CD14-positive monocyte (primary cell): ENCODE results near the gene REEP1. TPM values are rescaled to one million over a fixed set of nuclear protein-coding genes. Genes with fewer than 3 reads are reported as not detected.

Source experiments
- DNase-seq, 3 donors: peaks; one replicate each; pipeline ENCODE4 v3.0.0-alpha.2; 2011 to 2022
- H2AFZ ChIP-seq: 2 replicates; pipeline ENCODE4 v1.6.0; 2012; ENCODE audit warnings: mild to moderate bottlenecking, low read depth, low read length, inconsistent platforms; ENCODE audit not compliant: insufficient read depth, poor library complexity, severe bottlenecking
- H3K27ac ChIP-seq, 2 donors: 1 replicate in 1 of 2; 2 replicates in 1 of 2; pipeline ENCODE4 v1.5.1; 2012 to 2013; ENCODE audit warnings: low read length in 2 of 2, control low read depth in 1 of 2, inconsistent platforms in 1 of 2, low read depth in 1 of 2, mild to moderate bottlenecking in 1 of 2
- H3K27me3 ChIP-seq, 2 donors: one replicate each; pipeline versions ENCODE4 v1.6.0 to v1.6.1; 2011 to 2013; ENCODE audit warnings: low read length in 2 of 2; ENCODE audit not compliant: control insufficient read depth in 2 of 2, insufficient read depth in 2 of 2
- H3K36me3 ChIP-seq, 2 donors: replicated peaks in 1 of 2; 1 replicate in 1 of 2; 2 replicates in 1 of 2; pipeline versions ENCODE4 v1.5.1 to v1.6.1; 2012 to 2013; ENCODE audit warnings: low read length in 2 of 2, control low read depth in 1 of 2, inconsistent platforms in 1 of 2, mild to moderate bottlenecking in 1 of 2; ENCODE audit not compliant: insufficient read depth in 2 of 2, control insufficient read depth in 1 of 2
- H3K4me1 ChIP-seq, 2 donors: 1 replicate in 1 of 2; 2 replicates in 1 of 2; pipeline versions ENCODE4 v1.5.1 to v1.6.1; 2012 to 2013; ENCODE audit warnings: low read length in 2 of 2, control low read depth in 1 of 2, inconsistent platforms in 1 of 2, mild to moderate bottlenecking in 1 of 2, moderate library complexity in 1 of 2; ENCODE audit not compliant: insufficient read depth in 2 of 2, control insufficient read depth in 1 of 2
- H3K4me2 ChIP-seq: replicated peaks from 2 replicates; pipeline ENCODE3; 2012; ENCODE audit warnings: low read length, moderate library complexity, mild to moderate bottlenecking; ENCODE audit not compliant: poor library complexity, severe bottlenecking; ENCODE audit errors: extremely low read depth
- H3K4me3 ChIP-seq, 3 experiments: fragments of 200-600 bp in 1 of 3; sonication (generic) in 1 of 3; replicated peaks in 1 of 3; 1 replicate in 2 of 3; 2 replicates in 1 of 3; pipeline ENCODE4 v1.5.1; 2011 to 2013; ENCODE audit warnings: low read length in 3 of 3, mild to moderate bottlenecking in 3 of 3, control low read depth in 2 of 3, low read depth in 2 of 3, inconsistent platforms in 1 of 3, moderate library complexity in 1 of 3
- H3K79me2 ChIP-seq: 2 replicates; pipeline ENCODE4 v1.6.0; 2012; ENCODE audit warnings: mild to moderate bottlenecking, control low read depth, inconsistent platforms, low read length, moderate library complexity; ENCODE audit not compliant: insufficient read depth
- H3K9ac ChIP-seq: 2 replicates; pipeline ENCODE4 v1.6.0; 2017; ENCODE audit warnings: low read length, mild to moderate bottlenecking; ENCODE audit not compliant: insufficient read depth, poor library complexity, severe bottlenecking
- H3K9me3 ChIP-seq, 2 donors: replicated peaks in 1 of 2; 1 replicate in 1 of 2; 2 replicates in 1 of 2; pipeline versions ENCODE4 v1.5.1 to v1.6.1; 2012 to 2013; ENCODE audit warnings: low read length in 2 of 2, control low read depth in 1 of 2; ENCODE audit not compliant: control insufficient read depth in 1 of 2, insufficient read depth in 1 of 2
- H4K20me1 ChIP-seq: 2 replicates; pipeline ENCODE4 v1.6.0; 2012; ENCODE audit warnings: mild to moderate bottlenecking, low read length, control low read depth, moderate library complexity; ENCODE audit not compliant: insufficient read depth
- H3K27ac Mint-ChIP-seq, 7 donors: one replicate each; pipeline ENCODE4 v1.8.0; 2020; ENCODE audit warnings: mild to moderate bottlenecking in 7 of 7, mixed read lengths in 7 of 7, moderate library complexity in 6 of 7, inconsistent platforms in 2 of 7
- H3K27me3 Mint-ChIP-seq, 3 donors: one replicate each; pipeline ENCODE4 v1.8.0; 2021 to 2022; ENCODE audit warnings: low read depth in 3 of 3, mild to moderate bottlenecking in 3 of 3, mixed read lengths in 3 of 3, moderate library complexity in 3 of 3, inconsistent platforms in 1 of 3
- H3K36me3 Mint-ChIP-seq, 2 donors: one replicate each; pipeline ENCODE4 v1.8.0; 2020; ENCODE audit warnings: mixed read lengths in 2 of 2, inconsistent platforms in 1 of 2, mild to moderate bottlenecking in 1 of 2
- H3K4me1 Mint-ChIP-seq: one replicate; pipeline ENCODE4 v1.8.0; 2020; ENCODE audit warnings: mild to moderate bottlenecking, mixed read lengths
- H3K4me3 Mint-ChIP-seq, 2 donors: one replicate each; pipeline ENCODE4 v1.8.0; 2020; ENCODE audit warnings: mild to moderate bottlenecking in 2 of 2, mixed read lengths in 2 of 2, moderate library complexity in 1 of 2
- H3K9me3 Mint-ChIP-seq, 7 donors: one replicate each; pipeline ENCODE4 v1.8.0; 2020 to 2022; ENCODE audit warnings: mixed read lengths in 7 of 7, mild to moderate bottlenecking in 6 of 7, moderate library complexity in 6 of 7, inconsistent platforms in 2 of 7
- WGBS: methylation state at CpG from one replicate; pipeline ENCODE4 v1.1.5; 2013; ENCODE audit warnings: missing lambda C conversion rate; ENCODE audit not compliant: insufficient coverage; 5-methylcytosine and 5-hydroxymethylcytosine counted together
- intact Hi-C, 2 donors: fragments of 100-400 bp; cut with micrococcal nuclease; formaldehyde crosslinking; loops; one replicate each; pipeline versions ENCODE4 v1.15.0 to v1.15.1; 2023
- polyA plus RNA-seq, 3 donors: library from polyadenylated mRNA; depleted of rRNA in 1 of 3; unstranded in 2 of 3; stranded (reverse) in 1 of 3; fragments of 300-500 nt in 2 of 3; fragments of >200 nt in 1 of 3; fragmentation: Illumina TruSeq in 2 of 3; gene quantifications; 1 replicate in 2 of 3; 2 replicates in 1 of 3; pipeline ENCODE4 v1.2.3, GENCODE V29; 2012 to 2021
- TF ChIP-seq, protein P1 (sequence below): fragments of 200-600 bp; IDR thresholded peaks from one replicate; pipeline ENCODE4 v1.8.0; 2022; ENCODE audit warnings: antibody characterized with exemption, mild to moderate bottlenecking

Gene REEP1
- polyA plus RNA-seq, 3 donors = not detected

DNA sequence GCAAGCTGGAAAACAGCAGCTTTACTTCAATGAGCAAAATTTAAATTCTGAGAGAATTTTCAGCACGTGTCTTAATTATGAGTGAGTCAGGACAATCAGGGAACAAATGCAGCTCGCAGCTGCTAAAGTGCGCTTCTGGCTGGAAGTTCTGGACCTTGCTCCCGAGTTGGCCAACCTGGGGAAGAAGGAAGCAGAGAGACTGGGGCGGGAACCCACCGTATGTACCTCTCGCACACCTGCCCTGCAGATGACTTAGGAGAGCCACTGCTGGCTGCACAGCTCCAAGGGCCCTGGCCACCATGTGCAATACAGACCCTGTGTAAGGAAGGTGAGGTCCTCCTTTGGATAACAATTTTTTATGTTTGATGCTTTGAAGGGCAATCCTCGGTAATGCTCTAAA lies 42.4 kb downstream of the REEP1 start:
- no peak overlapping the region for H3K4me2 ChIP-seq
- no peaks in the 10 kb centered on the region for H3K4me1 ChIP-seq
- H3K27me3 ChIP-seq = no peaks in the 10 kb centered on the region
- no peak overlapping the region for H2AFZ ChIP-seq
- no peaks in the 10 kb centered on the region for H3K36me3 Mint-ChIP-seq
- peak overlapping the region in 1 of 7 donors; percentile 21 for H3K27ac Mint-ChIP-seq
- no peak overlapping the region for H3K4me3 Mint-ChIP-seq
- 92% methylated on average over 7 of the region's 8 CpGs for WGBS
- no peak overlapping the region for H3K27ac ChIP-seq
- intact Hi-C loops = loop anchor here in 1 of 2 donors (5.0 kb wide), 1 partner anchor 73 kb away; no protein-coding TSS in a partner anchor
- no peaks in the 10 kb centered on the region for H3K79me2 ChIP-seq
- H3K9me3 ChIP-seq = no peaks in the 10 kb centered on the region
- no peaks in the 10 kb centered on the region for H4K20me1 ChIP-seq
- H3K36me3 ChIP-seq = no peaks in the 10 kb centered on the region
- TF ChIP-seq, protein P1, sequence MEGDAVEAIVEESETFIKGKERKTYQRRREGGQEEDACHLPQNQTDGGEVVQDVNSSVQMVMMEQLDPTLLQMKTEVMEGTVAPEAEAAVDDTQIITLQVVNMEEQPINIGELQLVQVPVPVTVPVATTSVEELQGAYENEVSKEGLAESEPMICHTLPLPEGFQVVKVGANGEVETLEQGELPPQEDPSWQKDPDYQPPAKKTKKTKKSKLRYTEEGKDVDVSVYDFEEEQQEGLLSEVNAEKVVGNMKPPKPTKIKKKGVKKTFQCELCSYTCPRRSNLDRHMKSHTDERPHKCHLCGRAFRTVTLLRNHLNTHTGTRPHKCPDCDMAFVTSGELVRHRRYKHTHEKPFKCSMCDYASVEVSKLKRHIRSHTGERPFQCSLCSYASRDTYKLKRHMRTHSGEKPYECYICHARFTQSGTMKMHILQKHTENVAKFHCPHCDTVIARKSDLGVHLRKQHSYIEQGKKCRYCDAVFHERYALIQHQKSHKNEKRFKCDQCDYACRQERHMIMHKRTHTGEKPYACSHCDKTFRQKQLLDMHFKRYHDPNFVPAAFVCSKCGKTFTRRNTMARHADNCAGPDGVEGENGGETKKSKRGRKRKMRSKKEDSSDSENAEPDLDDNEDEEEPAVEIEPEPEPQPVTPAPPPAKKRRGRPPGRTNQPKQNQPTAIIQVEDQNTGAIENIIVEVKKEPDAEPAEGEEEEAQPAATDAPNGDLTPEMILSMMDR = no peak
- H3K27me3 Mint-ChIP-seq = peaks cover 7 to 23% (median 11%) of the 10 kb centered on the region in 3 donors
- no peaks in the 10 kb centered on the region for H3K4me1 Mint-ChIP-seq
- no peak overlapping the region for H3K9ac ChIP-seq
- no peak for DNase-seq
- H3K4me3 ChIP-seq = no peak overlapping the region
- H3K9me3 Mint-ChIP-seq = no peaks in the 10 kb centered on the region

- intact Hi-C loops = no loop called here
- DNase-seq = no peak
- Histone ChIP-seq H3K4me2 (no peak overlapping the region), H3K27ac (no peak overlapping the region), H3K36me3 (no peaks in the 10 kb centered on the region), H3K9ac (no peak overlapping the region), H2AFZ (no peak overlapping the region), H3K79me2 (no peaks in the 10 kb centered on the region), H3K4me3 (no peak overlapping the region), H3K9me3 (no peaks in the 10 kb centered on the region), H3K4me1 (no peaks in the 10 kb centered on the region), H4K20me1 (no peaks in the 10 kb centered on the region), H3K27me3 (no peaks in the 10 kb centered on the region)
- Mint-ChIP-seq H3K27me3 (peaks cover 4 to 21% (median 9%) of the 10 kb centered on the region in 3 donors), H3K36me3 (no peaks in the 10 kb centered on the region), H3K4me1 (no peaks in the 10 kb centered on the region), H3K27ac (no peak overlapping the region), H3K9me3 (no peaks in the 10 kb centered on the region), H3K4me3 (no peak overlapping the region)
- WGBS = 100% methylated on average over 1 of the region's 3 CpGs
- TF ChIP-seq, protein P1 = no peak
These were observed 43.8 kb downstream of the REEP1 start for GRCh38 chr2:86293612-86294011.
